Testis (tissue), 3 donors: Measurements from ENCODE around the gene PDP2. TPM values are rescaled to one million over a fixed set of nuclear protein-coding genes. Genes with fewer than 3 reads are reported as not detected.

ENCODE experiments used
- DNase-seq: peaks from one replicate; pipeline ENCODE4 v3.0.0-alpha.2; 2019
- H3K27ac ChIP-seq, 2 donors: fragments of 200-600 bp; sonication (generic); one replicate each; pipeline ENCODE4 v1.5.1; 2019
- H3K27me3 ChIP-seq: fragments of 200-600 bp; sonication (generic); one replicate; pipeline ENCODE4 v1.5.1; 2019
- H3K36me3 ChIP-seq: fragments of 200-600 bp; sonication (generic); one replicate; pipeline ENCODE4 v1.5.1; 2017; ENCODE audit warnings: low read depth; ENCODE audit errors: missing control alignments
- H3K4me1 ChIP-seq: fragments of 200-600 bp; sonication (generic); one replicate; pipeline ENCODE4 v1.5.1; 2019
- H3K4me3 ChIP-seq, 2 donors: fragments of 200-600 bp; sonication (generic); one replicate each; pipeline ENCODE4 v1.5.1; 2017 to 2019
- H3K9me3 ChIP-seq: fragments of 200-600 bp; sonication (generic); one replicate; pipeline ENCODE4 v1.5.1; 2017
- POLR2A ChIP-seq: fragments of 450-650 bp; IDR thresholded peaks from one replicate; pipeline ENCODE4 v1.6.1; 2017; ENCODE audit warnings: antibody characterized with exemption, mild to moderate bottlenecking, moderate library complexity
- WGBS, 2 donors: methylation state at CpG; one replicate each; pipeline ENCODE4 v1.1.5; 2018; 5-methylcytosine and 5-hydroxymethylcytosine counted together
- intact Hi-C: fragments of 100-400 bp; cut with DNase I; formaldehyde crosslinking; loops from one replicate; pipeline ENCODE4 v1.15.1; 2023; ENCODE audit warnings: low total_unique reads
- polyA plus RNA-seq: library from polyadenylated mRNA; stranded (reverse); fragments of 350-450 nt; fragmentation: Illumina TruSeq; extraction: RNeasy Lipid Tissue Mini Kit (QIAGEN cat#74804); gene quantifications from one replicate; pipeline ENCODE4 v1.2.3, GENCODE V29; 2014; ENCODE audit warnings: low read depth, low replicate concordance; ENCODE audit not compliant: insufficient read depth
- total RNA-seq, 2 donors: library from RNA; depleted of rRNA; stranded (reverse); fragments of >200 nt; gene quantifications; one replicate each; pipeline ENCODE4 v1.2.3, GENCODE V29; 2016
- TF ChIP-seq, protein P1 (sequence below), 3 experiments: fragments of 450-650 bp in 2 of 3; fragments of 200-600 bp in 1 of 3; sonication (generic) in 1 of 3; IDR thresholded peaks; one replicate each; pipeline ENCODE4 v1.5.1; 2016 to 2019; ENCODE audit warnings: antibody characterized with exemption in 3 of 3, mild to moderate bottlenecking in 2 of 3, moderate library complexity in 1 of 3

PDP2 gene
- total and polyA plus RNA-seq, 3 donors from 2014 or later = 14.0 to 23.9 (median 22.9) TPM

DNA sequence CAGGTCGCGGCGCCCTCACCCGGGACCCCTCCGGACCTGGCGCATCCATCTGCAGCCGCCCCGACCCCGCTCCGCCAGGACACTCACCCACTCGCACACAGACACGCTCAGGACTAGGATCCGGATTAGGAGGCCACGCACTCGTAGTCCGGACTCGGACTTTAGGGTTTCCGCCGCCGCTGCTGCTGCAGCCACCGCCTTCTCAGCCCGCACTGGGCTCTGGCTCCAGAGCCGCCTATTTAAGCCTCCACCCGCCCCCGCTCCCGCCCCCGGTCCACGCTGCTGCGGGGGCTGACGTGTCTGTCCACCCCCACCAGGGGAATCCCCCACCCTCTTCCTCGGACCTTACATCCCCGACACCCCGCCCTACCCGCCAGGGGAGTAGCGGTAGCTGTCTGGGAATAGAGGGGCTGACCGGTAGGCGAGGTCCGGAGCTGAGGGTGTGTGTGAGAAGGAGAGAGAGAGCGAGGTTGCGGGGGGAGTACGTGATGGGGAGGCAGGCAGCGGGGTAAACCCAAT, 45.1 kb downstream of the PDP2 start, which contains the start of gene RRAD:
Gene RRAD, minus strand, starts transcription at position 214 of the 519 bp plus-strand sequence. CDS start 356 bp downstream, outside the sequence.
- H3K27ac ChIP-seq = peak within 1 kb of the TSS; percentile 67 to 71
- intact Hi-C loops = no loop called here
- no peaks in the 10 kb centered on the region for H3K36me3 ChIP-seq
- no peak for TF ChIP-seq POLR2A
- TF ChIP-seq, protein P1, sequence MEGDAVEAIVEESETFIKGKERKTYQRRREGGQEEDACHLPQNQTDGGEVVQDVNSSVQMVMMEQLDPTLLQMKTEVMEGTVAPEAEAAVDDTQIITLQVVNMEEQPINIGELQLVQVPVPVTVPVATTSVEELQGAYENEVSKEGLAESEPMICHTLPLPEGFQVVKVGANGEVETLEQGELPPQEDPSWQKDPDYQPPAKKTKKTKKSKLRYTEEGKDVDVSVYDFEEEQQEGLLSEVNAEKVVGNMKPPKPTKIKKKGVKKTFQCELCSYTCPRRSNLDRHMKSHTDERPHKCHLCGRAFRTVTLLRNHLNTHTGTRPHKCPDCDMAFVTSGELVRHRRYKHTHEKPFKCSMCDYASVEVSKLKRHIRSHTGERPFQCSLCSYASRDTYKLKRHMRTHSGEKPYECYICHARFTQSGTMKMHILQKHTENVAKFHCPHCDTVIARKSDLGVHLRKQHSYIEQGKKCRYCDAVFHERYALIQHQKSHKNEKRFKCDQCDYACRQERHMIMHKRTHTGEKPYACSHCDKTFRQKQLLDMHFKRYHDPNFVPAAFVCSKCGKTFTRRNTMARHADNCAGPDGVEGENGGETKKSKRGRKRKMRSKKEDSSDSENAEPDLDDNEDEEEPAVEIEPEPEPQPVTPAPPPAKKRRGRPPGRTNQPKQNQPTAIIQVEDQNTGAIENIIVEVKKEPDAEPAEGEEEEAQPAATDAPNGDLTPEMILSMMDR (IDR thresholded peaks at IDR 0.05) = no peak
- H3K4me3 ChIP-seq = peak within 1 kb of the TSS; percentile 53 to 71
- peaks cover 28% of the 10 kb centered on the region for H3K4me1 ChIP-seq
- no peaks in the 10 kb centered on the region for H3K27me3 ChIP-seq
- H3K9me3 ChIP-seq = no peaks in the 10 kb centered on the region
- WGBS, 2 donors = 1 to 33% methylated on average over 1 to 34 of the region's 42 CpGs
- DNase-seq = peak; percentile 70

DNA sequence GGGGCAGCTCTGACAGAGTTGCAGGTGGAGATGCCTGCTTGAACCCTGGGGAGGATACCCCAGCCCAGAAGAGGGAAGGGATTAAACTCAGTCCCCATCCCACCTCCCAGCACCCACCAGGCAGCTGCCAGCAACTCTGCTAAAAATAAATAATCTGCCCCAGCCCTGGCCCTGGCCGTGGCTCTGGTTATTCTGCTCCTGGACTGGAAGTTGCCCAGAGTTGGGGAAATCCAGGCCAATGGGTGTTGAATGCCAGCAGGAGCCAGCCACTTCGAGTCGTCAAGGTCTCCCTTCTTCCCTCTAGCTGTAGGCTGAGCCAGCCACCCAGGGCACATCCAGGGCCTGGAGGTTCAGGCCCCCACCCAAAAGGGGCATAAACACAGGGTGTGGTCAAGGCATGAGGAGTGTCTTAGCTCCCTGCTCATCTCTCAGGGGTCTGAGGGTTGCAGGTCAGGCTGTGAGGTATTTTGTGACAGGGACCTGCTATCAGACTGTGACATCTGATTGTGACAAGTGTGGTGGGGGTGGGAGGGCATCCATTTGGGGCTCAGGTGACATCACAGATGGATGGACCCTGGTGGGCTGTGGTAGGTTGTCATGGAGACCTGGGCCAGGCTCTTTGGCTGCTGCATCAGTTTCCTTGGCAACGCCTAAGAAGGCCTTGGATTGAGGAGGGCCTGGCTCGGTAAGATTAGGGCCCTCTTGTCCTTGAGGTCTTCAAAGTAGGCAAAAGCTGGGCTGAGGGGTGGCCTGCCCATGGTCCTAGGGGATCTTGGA, 46.0 kb downstream of the PDP2 start:
- no peaks in the 10 kb centered on the region for H3K9me3 ChIP-seq
- TF ChIP-seq, protein P1 (IDR thresholded peaks at IDR 0.05) = no peak
- TF ChIP-seq POLR2A = no peak
- DNase-seq = peak; percentile 65
- H3K4me1 ChIP-seq = peaks cover 25% of the 10 kb centered on the region
- H3K36me3 ChIP-seq = no peaks in the 10 kb centered on the region
- intact Hi-C loops = no loop called here
- H3K27me3 ChIP-seq = no peaks in the 10 kb centered on the region
- no peak overlapping the region for H3K4me3 ChIP-seq
- H3K27ac ChIP-seq = peak overlapping the region; percentile 67 to 71
- 47 to 48% methylated on average over 5 of the region's 5 CpGs for WGBS, 2 donors

GRCh38 chr16:66926961-66927436, 46.7 kb downstream of the PDP2 start:
- H3K27ac ChIP-seq = no peak overlapping the region
- TF ChIP-seq POLR2A = no peak
- TF ChIP-seq, protein P1 (IDR thresholded peaks at IDR 0.05) = no peak
- H3K9me3 ChIP-seq = no peaks in the 10 kb centered on the region
- H3K36me3 ChIP-seq = no peaks in the 10 kb centered on the region
- H3K4me3 ChIP-seq = no peak overlapping the region
- WGBS, 2 donors = 67% methylated on average over 3 of the region's 3 CpGs; no CpG with 5 or more reads in 1 of the 2 donors
- DNase-seq = no peak
- no peaks in the 10 kb centered on the region for H3K27me3 ChIP-seq
- intact Hi-C loops = no loop called here
- H3K4me1 ChIP-seq = peaks cover 22% of the 10 kb centered on the region

DNA sequence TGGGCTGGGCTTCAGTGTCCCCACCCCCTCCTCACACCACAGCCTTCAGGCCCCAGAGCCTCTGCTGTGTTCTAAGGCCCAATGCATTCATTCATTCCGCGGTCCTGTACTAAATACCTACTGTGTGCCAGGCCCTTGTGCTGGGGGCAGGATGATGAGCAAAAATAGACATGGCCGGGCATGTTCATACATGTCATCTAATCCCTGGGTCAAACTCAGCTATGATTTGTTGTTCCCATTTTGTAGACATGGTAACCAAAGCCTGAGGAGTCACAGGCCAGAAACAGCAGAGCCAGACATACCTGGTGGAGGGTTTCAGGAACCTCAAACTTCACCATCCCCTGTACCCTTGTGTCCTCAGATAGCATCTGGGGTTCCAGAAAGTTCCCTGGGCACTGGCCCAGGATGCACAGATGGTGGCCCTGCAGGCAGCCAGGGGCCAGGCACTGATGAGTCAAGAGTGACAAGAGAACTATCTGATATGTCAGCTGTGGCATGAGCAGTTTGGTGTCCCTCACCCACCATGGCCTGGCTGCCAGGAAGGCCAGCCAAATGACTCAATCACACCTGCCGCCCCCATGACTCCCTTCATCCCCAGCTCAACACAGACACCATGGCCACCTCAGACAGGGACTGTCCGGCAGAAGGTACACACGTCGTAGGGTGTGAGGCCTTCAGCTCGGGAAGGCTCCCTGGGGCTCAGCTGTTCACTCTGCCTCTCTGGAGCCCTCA, 47.8 kb downstream of the PDP2 start:
- Histone ChIP-seq H3K4me1 (peaks cover 22% of the 10 kb centered on the region), H3K4me3 (no peak overlapping the region), H3K27ac (no peak overlapping the region), H3K27me3 (no peaks in the 10 kb centered on the region), H3K36me3 (no peaks in the 10 kb centered on the region), H3K9me3 (no peaks in the 10 kb centered on the region)
- 93 to 96% methylated on average over 7 to 8 of the region's 8 CpGs for WGBS, 2 donors
- DNase-seq = no peak
- no peak for TF ChIP-seq POLR2A
- TF ChIP-seq, protein P1 (IDR thresholded peaks at IDR 0.05) = no peak
- intact Hi-C loops = no loop called here
